ENCODE data around the gene EXOC3L1.
A peak's percentile ranks its signal among the peaks of the same experiment; 100 is the strongest.

Gene EXOC3L1

DNA sequence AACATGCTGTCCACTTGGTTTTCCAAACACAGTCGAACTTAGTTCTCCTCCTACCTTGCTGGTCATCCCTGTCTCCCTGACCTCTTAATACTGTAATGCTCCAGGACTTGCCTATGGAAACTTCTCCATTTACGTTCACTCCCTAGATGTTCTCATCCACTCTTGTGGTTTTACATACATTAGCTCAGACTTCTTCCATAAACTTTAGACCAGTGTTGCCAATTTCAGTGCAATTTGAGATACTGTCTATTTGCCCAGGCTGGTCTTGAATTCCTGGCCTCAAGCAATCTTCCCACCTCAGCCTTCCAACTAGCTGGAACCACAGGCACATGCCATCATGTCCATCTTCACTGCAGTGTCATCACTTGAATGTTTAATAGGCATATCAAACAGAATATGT lies 7.6 kb downstream of the EXOC3L1 start:
- DNase-seq (ENCODE audit: low read depth in 2 of 2), result no peak

DNA sequence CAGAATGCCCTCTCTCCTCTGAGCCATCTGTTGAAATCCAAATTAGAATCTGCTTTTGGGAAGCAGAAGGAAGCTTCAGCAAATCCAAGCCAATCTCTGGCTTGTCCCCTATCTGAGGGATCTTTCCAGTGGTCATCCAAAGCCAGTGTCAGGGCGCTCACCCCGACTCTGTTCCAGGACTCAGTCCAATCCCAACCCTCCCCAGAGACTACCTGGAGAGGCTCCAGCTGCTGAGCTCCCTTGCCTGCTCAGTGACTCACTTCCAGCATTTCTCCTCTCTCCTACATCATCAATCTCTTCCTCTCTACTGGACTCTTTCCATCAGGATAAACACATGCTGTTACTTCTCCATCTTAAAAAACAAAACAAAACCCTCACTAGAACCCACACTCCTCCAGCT lies 8.6 kb downstream of the EXOC3L1 start:
- no peak for DNase-seq (ENCODE audit: low read depth in 2 of 2)

- DNase-seq (ENCODE audit: low read depth in 2 of 2), result no peak
Observed at GRCh38 chr16:67180166-67180565, 9.8 kb downstream of the EXOC3L1 start.

DNA sequence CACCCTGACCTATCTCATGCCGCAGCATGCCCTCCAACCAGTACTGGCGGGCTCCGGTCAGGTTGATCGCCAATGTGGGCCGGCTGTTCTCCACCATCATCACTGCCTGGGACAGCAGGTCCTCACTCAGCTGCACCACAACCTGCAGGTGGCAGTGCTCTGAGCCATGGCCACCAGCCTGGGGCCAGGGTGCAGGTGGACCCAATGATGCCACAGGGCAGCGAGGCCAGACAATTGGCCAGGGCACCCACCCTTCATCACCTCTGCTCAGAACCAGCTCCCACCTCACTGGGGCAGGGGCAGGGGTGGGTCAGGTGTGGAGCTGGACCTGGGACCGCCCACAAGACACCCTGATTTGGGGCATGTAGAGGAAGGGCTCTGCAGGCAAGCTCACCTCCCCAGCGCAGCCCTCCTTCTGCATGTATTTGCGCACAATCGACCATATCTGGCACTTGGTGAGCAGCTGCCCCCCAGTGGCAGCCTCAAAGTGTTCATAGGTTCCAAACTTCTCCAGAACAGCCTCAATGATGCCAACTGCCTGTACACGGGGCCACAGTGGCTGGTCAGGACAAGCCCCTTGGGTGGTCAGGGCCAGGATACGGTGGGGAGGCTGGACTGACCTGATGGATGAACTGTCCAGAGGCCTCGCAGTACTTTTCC lies 10.4 kb downstream of the EXOC3L1 start:
- DNase-seq (ENCODE audit: low read depth in 2 of 2), result no peak

- DNase-seq (ENCODE audit: low read depth in 2 of 2), result no peak
Observed at GRCh38 chr16:67177743-67178699, 11.9 kb downstream of the EXOC3L1 start.

GRCh38 chr16:67176662-67177061 lies 13.3 kb downstream of the EXOC3L1 start:
- DNase-seq (ENCODE audit: low read depth in 2 of 2), result no peak

GRCh38 chr16:67174706-67175231 lies 15.2 kb downstream of the EXOC3L1 start:
- DNase-seq (ENCODE audit: low read depth in 2 of 2), result no peak

- peak in 1 of 2 donors; percentile 48 for DNase-seq (ENCODE audit: low read depth in 2 of 2)
Observed at GRCh38 chr16:67173808-67174705, 15.9 kb downstream of the EXOC3L1 start.

GRCh38 chr16:67173323-67173722 lies 16.6 kb downstream of the EXOC3L1 start:
- DNase-seq (ENCODE audit: low read depth in 2 of 2), result no peak

GRCh38 chr16:67170949-67171649 lies 18.8 kb downstream of the EXOC3L1 start:
- DNase-seq (ENCODE audit: low read depth in 2 of 2), result no peak

DNA sequence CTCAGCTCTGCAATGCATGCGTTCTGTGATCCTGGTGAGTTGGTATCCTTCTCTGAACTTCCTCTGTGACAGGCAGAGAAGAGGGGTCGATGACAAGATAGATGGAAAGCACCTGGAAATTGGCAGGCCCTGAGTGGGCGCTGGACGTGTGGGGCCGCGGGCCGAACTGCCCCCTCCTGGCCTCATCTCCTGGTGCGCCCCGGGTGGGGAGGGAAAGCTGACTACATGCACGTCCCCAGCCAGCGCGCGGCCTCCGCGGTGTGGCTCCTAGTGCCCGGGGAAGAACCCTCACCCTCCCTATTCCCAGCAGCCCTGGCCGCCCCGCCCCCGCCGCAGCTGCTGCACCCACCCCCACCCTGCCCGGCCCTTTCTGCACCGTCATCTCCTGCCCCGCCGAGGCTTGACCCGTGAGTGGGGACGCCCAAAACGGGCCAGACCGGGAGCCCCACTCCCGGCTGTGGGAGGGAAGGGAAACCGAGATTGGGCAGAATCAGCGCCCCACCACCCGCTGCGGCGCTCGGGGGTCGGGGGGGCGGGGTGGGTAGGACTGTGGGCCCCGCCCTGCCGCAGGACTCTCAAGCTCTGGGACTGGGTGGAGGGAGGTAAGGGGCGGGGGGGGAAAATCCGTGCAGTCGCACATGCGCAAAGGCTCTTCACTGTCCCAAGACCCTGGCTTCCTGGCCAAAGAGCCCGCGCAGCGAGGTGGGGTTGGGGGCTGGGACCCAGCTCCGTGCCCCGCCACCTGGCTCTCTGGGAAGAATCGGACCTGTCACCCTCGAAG lies 19.6 kb downstream of the EXOC3L1 start, which contains the start of gene NOL3:
NOL3 (plus strand) TSS at position 371 of the 781 bp plus-strand sequence.
- no peak for DNase-seq (ENCODE audit: low read depth in 2 of 2)

GRCh38 chr16:67169642-67170167 lies 20.2 kb downstream of the EXOC3L1 start:
- DNase-seq (ENCODE audit: low read depth in 2 of 2), result no peak

- DNase-seq (ENCODE audit: low read depth in 2 of 2), result no peak
Observed at GRCh38 chr16:67169011-67169451, 20.9 kb downstream of the EXOC3L1 start.

GRCh38 chr16:67167588-67167987 lies 22.3 kb downstream of the EXOC3L1 start:
- no peak for DNase-seq (ENCODE audit: low read depth in 2 of 2)

DNA sequence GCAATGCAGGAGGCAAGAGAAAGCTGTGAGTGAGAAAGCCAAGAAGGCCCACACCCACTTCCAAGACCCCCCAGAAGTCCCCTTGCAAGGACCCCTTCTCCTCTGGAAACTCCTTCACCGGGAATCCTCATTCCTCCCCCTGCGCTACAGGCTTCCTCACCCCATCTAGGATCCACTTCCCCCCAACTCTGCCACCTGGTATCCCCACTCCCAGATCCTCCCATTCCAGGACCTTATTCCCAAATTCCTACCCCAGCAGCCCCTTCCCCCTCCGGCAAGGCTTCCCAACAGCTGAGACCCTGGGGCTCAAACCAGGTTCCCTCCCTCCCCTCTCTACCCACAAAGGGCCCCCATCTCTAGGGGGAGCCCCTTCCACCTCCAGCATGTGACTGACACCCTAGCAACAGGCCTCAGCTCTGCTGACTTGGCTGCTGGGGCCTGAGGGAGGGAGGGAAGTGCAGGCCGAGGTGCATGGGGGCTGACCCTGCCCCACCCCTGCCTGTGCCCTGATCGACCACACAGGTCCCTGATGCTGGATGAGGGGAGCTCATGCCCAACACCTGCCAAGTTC lies 23.3 kb downstream of the EXOC3L1 start:
- no peak for DNase-seq (ENCODE audit: low read depth in 2 of 2)

- DNase-seq (ENCODE audit: low read depth in 2 of 2), result no peak
Observed at GRCh38 chr16:67166110-67166547, 23.8 kb downstream of the EXOC3L1 start.

- no peak for DNase-seq (ENCODE audit: low read depth in 2 of 2)
Observed at GRCh38 chr16:67165121-67166078, 24.5 kb downstream of the EXOC3L1 start.

DNA sequence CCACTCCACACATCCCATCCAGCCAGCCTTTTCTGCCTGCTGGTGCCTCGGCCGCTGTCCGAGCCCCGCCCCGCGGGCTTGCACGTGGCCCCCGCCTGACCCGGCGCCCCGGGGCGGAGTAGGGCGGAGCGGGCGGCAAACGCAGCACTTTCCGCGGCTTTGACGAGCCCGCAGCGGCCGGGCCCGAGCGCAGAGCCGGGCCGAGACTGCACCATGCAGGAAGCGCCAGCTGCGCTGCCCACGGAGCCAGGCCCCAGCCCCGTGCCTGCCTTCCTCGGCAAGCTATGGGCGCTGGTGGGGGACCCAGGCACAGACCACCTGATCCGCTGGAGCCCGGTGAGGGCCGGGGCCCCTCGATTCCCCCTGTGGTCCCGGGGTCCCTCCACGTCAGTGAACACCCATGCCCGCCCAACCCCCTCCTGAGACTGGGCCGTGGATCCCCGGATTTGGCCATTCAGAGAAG lies 25.3 kb downstream of the EXOC3L1 start, which contains the start of gene HSF4:
HSF4 (plus strand) TSS at position 147 of the 463 bp plus-strand sequence; CDS start at position 214, 67 bp downstream.
- no peak for DNase-seq (ENCODE audit: low read depth in 2 of 2)

All from stimulated activated CD4-positive, alpha-beta T cell treated with anti-CD3 and anti-CD28 coated beads, Interleukin-1b, Interleukin-23, amount 100 ng/mL, for 4 hours (primary cell).